NCI-H2081 treated with DMSO at 0.1 percent for 48 hours (cell line): ENCODE measurements around the gene HOXA5.

Experiments used
- DNase-seq: peaks from one replicate; lab custom pipeline; 2025; lab: John Stamatoyannopoulos, UW

The HOXA5 gene

DNA sequence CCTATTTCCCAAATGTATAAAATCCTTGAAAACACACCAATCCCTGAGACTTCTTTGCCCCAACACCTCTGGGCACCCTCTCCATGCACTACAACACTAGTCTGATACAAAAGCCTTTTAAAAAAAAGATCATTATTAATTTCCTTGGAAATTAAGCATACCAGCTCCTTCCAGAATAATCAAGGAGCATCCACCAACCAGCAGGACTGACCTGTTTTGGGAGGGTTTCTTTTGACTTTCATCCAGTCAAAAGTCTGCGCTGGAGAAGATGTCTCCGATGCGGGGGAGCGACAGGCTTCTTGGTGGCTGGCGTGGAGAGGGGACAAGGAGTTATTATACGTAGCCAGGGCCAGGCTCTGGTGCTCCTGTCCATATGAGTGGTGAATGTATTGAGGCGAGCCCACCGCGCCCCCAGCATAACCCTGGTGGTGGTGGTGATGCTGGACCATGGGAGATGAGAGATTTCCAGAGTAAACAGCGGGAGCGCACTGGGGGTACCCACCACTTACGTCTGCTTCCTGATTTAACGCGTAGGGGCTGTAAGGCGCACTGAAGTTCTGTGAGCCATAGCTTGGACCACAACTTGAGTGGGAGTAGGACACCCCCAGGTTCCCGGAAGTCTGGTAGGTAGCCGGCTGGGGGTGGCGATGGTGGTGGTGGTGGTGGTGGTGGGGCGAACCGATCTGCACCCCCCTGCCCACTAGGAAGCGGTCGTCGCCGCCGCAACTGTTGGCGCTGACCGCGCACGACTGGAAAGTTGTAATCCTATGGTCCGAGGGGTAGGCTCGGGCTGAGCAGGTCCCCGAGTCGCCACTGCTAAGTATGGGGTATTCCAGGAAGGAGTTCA is 48.2 kb downstream of the HOXA5 start:
- DNase-seq, result no peak

DNA sequence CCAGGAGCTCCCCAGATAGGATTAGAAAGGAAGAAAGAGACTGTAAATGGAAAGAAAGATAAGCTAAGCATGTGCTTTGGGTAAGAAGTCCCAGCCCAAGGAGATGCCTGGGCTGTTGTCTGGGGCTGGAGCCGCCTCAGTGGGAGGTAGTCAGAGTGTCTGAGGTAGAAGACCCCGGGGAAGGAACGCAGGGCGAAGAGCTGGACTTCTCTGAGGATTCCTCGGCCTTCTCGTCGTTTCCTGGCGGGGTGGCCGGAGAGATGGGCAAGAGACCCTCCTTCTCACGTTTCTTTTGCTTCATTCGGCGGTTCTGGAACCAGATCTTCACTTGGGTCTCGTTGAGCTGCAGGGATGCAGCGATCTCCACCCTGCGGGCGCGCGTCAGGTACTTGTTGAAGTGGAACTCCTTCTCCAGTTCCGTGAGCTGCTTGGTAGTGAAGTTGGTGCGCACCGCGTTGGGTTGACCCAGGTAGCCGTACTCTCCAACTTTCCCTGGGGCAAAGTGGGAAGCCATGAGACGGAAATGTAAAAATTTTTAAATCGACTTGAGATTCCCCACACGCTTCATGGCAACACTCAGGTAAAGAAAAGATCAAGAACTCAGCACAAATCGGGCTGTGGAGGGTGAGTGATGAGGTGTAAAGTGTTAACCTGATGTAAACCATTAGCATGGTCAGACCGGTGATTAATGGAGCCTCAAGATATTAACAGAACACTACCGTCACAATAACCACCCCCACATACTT is 49.0 kb downstream of the HOXA5 start:
- no peak for DNase-seq

DNA sequence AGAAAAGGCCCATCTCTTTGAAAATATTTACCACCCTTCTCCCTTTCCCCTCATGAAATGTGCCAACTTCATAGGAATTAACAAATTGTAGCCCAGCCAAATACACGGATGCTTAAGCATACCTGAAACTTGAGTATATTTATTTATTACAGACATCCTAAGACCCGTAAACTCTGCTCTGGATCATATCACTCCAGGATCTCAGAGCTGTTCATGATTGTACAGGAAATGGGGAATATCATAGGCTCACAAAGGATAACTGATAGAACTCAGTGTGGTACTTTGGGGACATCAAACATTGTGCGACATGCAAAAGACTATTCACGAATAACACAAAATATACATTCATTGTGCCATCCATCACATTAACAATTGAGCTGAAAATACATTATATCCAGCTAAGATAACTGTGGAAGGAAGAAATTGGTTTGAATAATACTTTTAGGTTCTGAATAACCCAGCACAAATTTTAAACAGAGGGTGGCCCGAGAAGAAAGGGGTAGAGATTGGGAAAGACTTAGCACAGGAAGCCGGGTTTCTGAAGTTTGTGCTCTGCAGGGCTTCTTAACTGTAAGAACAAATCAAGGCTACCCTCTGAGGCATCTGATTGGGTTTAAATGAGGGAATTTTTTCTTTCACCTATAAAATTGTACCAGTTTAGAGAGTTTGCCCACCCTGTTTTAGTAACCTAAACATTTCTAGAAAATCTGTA is 50.1 kb downstream of the HOXA5 start:
- no peak for DNase-seq

DNA sequence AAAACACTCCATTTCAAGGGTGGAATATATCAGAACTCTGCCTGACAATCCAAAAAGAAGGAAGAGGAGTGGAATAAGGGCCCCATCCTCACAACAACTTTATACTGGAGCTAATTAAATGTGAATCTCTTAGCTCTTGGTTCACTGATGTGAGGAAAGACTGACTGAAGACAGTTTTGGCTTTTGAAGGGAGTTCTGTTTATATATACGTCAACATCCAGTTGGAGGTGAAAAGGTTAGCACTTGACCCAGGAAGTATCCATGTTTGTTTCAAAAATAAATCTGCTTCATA is 50.7 kb downstream of the HOXA5 start:
- no peak for DNase-seq

DNA sequence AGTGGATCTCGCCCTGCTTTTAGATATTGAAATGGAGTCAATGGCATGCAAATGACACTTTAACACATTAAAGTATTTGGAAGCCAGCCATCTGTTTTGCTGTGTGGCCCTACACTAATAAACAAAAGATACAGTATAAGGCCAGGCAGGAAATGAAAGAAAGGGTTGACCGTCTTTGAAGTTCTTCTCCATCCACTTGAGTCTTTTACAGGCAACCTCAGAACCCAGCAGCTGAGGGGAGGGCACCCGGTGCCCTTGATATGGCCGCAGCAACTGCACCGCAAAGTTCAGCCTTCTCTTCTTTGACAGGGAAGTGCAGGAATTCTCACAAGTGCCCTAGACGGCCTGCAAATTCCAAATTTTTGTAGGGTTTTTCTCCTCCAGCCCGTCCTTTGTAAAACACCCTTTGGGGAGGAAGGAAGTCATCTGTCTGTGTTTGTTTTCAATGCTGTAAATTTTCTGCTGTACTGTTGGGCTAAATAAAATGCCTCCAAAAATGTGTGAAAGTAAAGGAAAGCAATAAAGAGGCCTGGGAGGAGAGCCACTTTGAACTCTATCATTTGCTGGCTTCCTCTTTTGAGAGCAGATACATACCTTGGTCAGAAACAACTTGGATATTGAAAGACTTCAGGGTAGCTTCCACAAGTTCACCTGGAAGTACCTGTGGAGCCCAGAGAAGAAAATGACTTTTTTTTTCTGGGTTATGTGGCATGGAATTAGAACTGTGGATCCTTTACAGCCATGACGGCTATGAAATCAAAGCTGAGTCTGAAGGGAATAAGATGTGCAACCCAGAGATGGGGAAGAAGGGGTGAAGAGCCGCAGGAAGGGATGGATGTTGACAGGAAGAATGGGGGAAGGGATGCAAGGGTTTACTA is 51.3 kb downstream of the HOXA5 start:
- DNase-seq, result no peak

DNA sequence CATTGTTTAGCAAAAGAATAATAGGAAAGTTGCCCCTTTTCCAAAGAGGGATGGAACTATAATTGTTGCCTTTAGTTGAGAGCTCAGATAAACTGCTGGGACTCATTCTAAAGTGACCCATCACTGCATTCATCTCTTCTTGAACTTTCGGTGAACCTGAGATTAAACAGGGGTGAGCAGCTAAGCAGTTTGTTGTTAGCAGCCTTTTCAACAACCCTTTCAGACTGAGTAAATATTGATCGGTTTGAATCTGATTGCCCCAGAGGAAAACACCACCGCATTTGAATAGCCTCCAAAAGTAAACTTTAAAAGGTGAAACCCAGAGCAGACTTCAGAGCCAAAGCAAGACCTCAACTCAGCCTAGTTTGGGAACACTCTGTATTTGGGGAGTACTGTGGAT is 52.4 kb downstream of the HOXA5 start:
- DNase-seq, result no peak
